ENCODE measurements around the gene TNNI2. TPM values are rescaled to one million over a fixed set of nuclear protein-coding genes. Genes with fewer than 3 reads are reported as not detected.

Gene TNNI2
- polyA plus RNA-seq, 1 of the 3 experiments (the other 2 are of a cell fraction): not detected

DNA sequence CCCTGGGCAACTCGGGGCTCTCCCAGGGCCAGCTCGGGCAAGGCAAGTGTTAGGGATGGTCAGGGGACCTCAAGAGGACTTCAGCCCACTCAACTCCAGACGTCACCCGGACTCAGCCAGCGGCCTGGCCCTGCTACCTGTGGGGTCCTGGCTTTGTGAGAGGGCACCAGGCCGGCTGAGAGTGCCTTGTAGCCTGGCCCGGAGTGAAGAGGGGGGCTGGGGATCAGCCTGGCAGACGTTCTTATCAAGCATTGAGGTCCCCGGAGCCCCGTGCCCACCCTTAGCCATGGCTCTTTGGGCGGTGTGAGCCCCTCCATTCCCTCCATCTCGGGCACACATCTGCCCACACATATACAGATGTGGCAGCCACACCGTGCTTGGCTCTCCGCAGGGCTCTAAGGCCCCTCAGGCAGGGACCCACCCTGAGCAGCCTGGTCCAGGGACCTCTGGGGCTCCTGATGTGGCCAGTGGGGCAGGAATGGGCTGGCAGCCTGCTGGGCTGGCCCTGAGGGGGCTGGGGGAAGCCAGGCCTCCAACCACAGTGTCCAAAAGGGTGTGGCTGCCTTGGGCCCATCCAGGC, 29.4 kb downstream of the TNNI2 start:
- Histone ChIP-seq H3K9me2 (no peaks in the 10 kb centered on the region), H3K9me3 (no peaks in the 10 kb centered on the region), H3K4me2 (no peak overlapping the region), H3K36me3 (replicated peaks in 1 of 2; ENCODE audit: control insufficient read depth in 1 of 2, insufficient read depth in 2 of 2, low read length in 1 of 2) (no peaks in the 10 kb centered on the region), H3K9ac (no peak overlapping the region), H3K79me2 (ENCODE audit: insufficient read depth) (no peaks in the 10 kb centered on the region), H2AFZ (ENCODE audit: low read depth) (no peak overlapping the region), H3K27me3 (ENCODE audit: insufficient read depth) (no peaks in the 10 kb centered on the region), H4K20me1 (ENCODE audit: insufficient read depth) (no peaks in the 10 kb centered on the region), H3K4me1 (ENCODE audit: control insufficient read depth in 1 of 2, insufficient read depth in 2 of 2, low read depth in 1 of 2, low read length in 1 of 2) (peaks cover 15 to 45% of the 10 kb centered on the region in 2 experiments; a peak in 3 of 4 replicates), H3K27ac (ENCODE audit: low read depth in 2 of 2, low read length in 1 of 2) (no peak overlapping the region; a peak in 1 of 4 replicates), H3K4me3 (ENCODE audit: low read depth in 2 of 2, low read length in 1 of 2) (no peak overlapping the region), H3F3A (replicated peaks; ENCODE audit: insufficient read depth) (no peaks in the 10 kb centered on the region)
- no peak for DNase-seq
- POLR2A ChIA-PET: no interaction called here
- no peak for TF ChIP-seq TEAD4 (IDR thresholded peaks at IDR 0.05; ENCODE audit: borderline replicate concordance, insufficient read depth)
- TF ChIP-seq FOXJ3 (CRISPR knock-in tag; IDR thresholded peaks at IDR 0.05): no peak
- no peak for TF ChIP-seq TCF12 (IDR thresholded peaks at IDR 0.05)
- TF ChIP-seq RFX5 (IDR thresholded peaks at IDR 0.05; ENCODE audit: low read length): no peak
- no peak for TF ChIP-seq RCOR1 (IDR thresholded peaks at IDR 0.05; ENCODE audit: low read length)
- TF ChIP-seq JUND (IDR thresholded peaks at IDR 0.05): no peak
- CTCF ChIA-PET: interaction anchor here (1.1 to 1.5 kb wide), 2 partner anchors 14 to 215 kb away, joined by 3 to 4 read pairs; no protein-coding TSS in a partner anchor
- WGBS (ENCODE audit: low lambda C conversion rate): 74% methylated on average over 3 of the region's 14 CpGs

GRCh38 chr11:1868636-1869291, 30.0 kb downstream of the TNNI2 start:
- TF ChIP-seq EP300 (IDR thresholded peaks at IDR 0.05; ENCODE audit: borderline replicate concordance in 1 of 2, low read depth in 1 of 2, low read length in 1 of 2): no peak
- no peak for TF ChIP-seq SMC3 (IDR thresholded peaks at IDR 0.05; ENCODE audit: low read depth, low read length)
- TF ChIP-seq IRF3 (IDR thresholded peaks at IDR 0.05; ENCODE audit: low read depth, low read length): no peak
- TF ChIP-seq FOXJ3 (CRISPR knock-in tag; IDR thresholded peaks at IDR 0.05): no peak
- no peak for TF ChIP-seq TCF12 (IDR thresholded peaks at IDR 0.05)
- TF ChIP-seq SIN3A (IDR thresholded peaks at IDR 0.05; ENCODE audit: borderline replicate concordance, low read depth, low read length): no peak
- TF ChIP-seq MXI1 (IDR thresholded peaks at IDR 0.05; ENCODE audit: low read depth, low read length): no peak
- TF ChIP-seq REST (IDR thresholded peaks at IDR 0.05; ENCODE audit: low read depth, low read length): no peak
- no peak for TF ChIP-seq JUND (IDR thresholded peaks at IDR 0.05)
- no peak for TF ChIP-seq CHD2 (IDR thresholded peaks at IDR 0.05; ENCODE audit: low read length, partially characterized antibody)
- TF ChIP-seq EZH2phosphoT487 (IDR thresholded peaks at IDR 0.05; ENCODE audit: borderline replicate concordance, low read depth): no peak
- H4K20me1 ChIP-seq (ENCODE audit: insufficient read depth): no peaks in the 10 kb centered on the region
- H3K9ac ChIP-seq: no peak overlapping the region
- H3K9me3 ChIP-seq: no peaks in the 10 kb centered on the region
- H3K4me1 ChIP-seq (ENCODE audit: control insufficient read depth in 1 of 2, insufficient read depth in 2 of 2, low read depth in 1 of 2, low read length in 1 of 2): peaks cover 9 to 40% of the 10 kb centered on the region in 2 experiments; a peak in 2 of 4 replicates
- H3K27me3 ChIP-seq (ENCODE audit: insufficient read depth): no peaks in the 10 kb centered on the region
- no peak overlapping the region; a peak in 1 of 4 replicates for H3K27ac ChIP-seq (ENCODE audit: low read depth in 2 of 2, low read length in 1 of 2)
- POLR2A ChIA-PET: no interaction called here
- no peak overlapping the region for H3K4me2 ChIP-seq
- 85% methylated on average over 12 of the region's 25 CpGs for WGBS (ENCODE audit: low lambda C conversion rate)
- CTCF ChIA-PET: interaction anchor here (0.7 to 2.9 kb wide), 5 partner anchors 14 to 229 kb away, joined by 3 to 15 read pairs (median 5); no protein-coding TSS in a partner anchor
- no peak for DNase-seq
- no peaks in the 10 kb centered on the region for H3K36me3 ChIP-seq (replicated peaks in 1 of 2; ENCODE audit: control insufficient read depth in 1 of 2, insufficient read depth in 2 of 2, low read length in 1 of 2)
- no peak overlapping the region for H2AFZ ChIP-seq (ENCODE audit: low read depth)
- H3K9me2 ChIP-seq: no peaks in the 10 kb centered on the region
- H3K79me2 ChIP-seq (ENCODE audit: insufficient read depth): no peaks in the 10 kb centered on the region
- no peak overlapping the region for H3K4me3 ChIP-seq (ENCODE audit: low read depth in 2 of 2, low read length in 1 of 2)
- H3F3A ChIP-seq (replicated peaks; ENCODE audit: insufficient read depth): no peaks in the 10 kb centered on the region

Data from SK-N-SH (cell line).